Measurements from ENCODE around the gene TNFSF15.
"Not testable (repeated sequence)": the region's sequence is repeated elsewhere in the genome, so short reads cannot be mapped to it uniquely, and the experiment has no call there.

The TNFSF15 gene

GRCh38 chr9:114735704-114736103 is 70.1 kb downstream of the TNFSF15 start:
- H3K36me3 ChIP-seq (ENCODE audit: control insufficient read depth in 2 of 2, insufficient read depth in 1 of 2, low read length in 2 of 2): no peaks in the 10 kb centered on the region
- no peak overlapping the region for H3K4me3 ChIP-seq (ENCODE audit: low read depth, low read length)
- ChIA-PET POLR2A (interaction anchor here (0.5 to 1.3 kb wide), 2 partner anchors 164 to 173 kb away, joined by 4 to 6 read pairs; no protein-coding TSS in a partner anchor), CTCF (interaction anchor here (0.5 to 14.5 kb wide), 12 partner anchors 14 to 280 kb away, joined by 3 to 311 read pairs (median 4); partner anchors contain the start of gene TEX48)
- H3K9me3 ChIP-seq (ENCODE audit: control insufficient read depth, insufficient read depth, low read depth, low read length): no peaks in the 10 kb centered on the region
- H3K27ac ChIP-seq (ENCODE audit: extremely low read depth, low read depth, low read length): no peak overlapping the region
- H3K4me1 ChIP-seq (ENCODE audit: control insufficient read depth, insufficient read depth, low read length): no peaks in the 10 kb centered on the region; the same call in 1 of the 2 replicates
- TF ChIP-seq ZNF521 (tag by site-specific recombination; IDR thresholded peaks at IDR 0.05) (no peak), ZBTB44 (tag by site-specific recombination; IDR thresholded peaks at IDR 0.05) (0 out of 2 replicates have a peak, but pooled peaks have one; percentile 20), ZNF629 (tag by site-specific recombination; IDR thresholded peaks at IDR 0.05) (0 out of 2 replicates have a peak, but pooled peaks have one; percentile 13), GLIS1 (tag by site-specific recombination; IDR thresholded peaks at IDR 0.05) (0 out of 2 replicates have a peak, but pooled peaks have one; percentile 7)

- H3K9me3 ChIP-seq (ENCODE audit: control insufficient read depth, insufficient read depth, low read depth, low read length); H3K27ac ChIP-seq (ENCODE audit: extremely low read depth, low read depth, low read length); H3K4me1 ChIP-seq (ENCODE audit: control insufficient read depth, insufficient read depth, low read length); H3K36me3 ChIP-seq (ENCODE audit: control insufficient read depth in 2 of 2, insufficient read depth in 1 of 2, low read length in 2 of 2); H3K4me3 ChIP-seq (ENCODE audit: low read depth, low read length): not testable (repeated sequence)
- ChIA-PET CTCF (interaction anchor here (0.5 to 14.5 kb wide), 11 partner anchors 13 to 531 kb away, joined by 3 to 311 read pairs (median 5); partner anchors contain the start of gene TEX48), POLR2A (interaction anchor here (0.5 kb wide), 1 partner anchor 164 kb away, joined by 6 read pairs; no protein-coding TSS in a partner anchor)
These were observed 70.7 kb downstream of the TNFSF15 start for GRCh38 chr9:114735139-114735538.
